Measurements from ENCODE around the gene CLNK. TPM values are rescaled to one million over a fixed set of nuclear protein-coding genes. Genes with fewer than 3 reads are reported as not detected.
"Not testable (repeated sequence)": the region's sequence is repeated elsewhere in the genome, so short reads cannot be mapped to it uniquely, and the experiment has no call there.

Gene CLNK
- total RNA-seq, 1 donor from 2014 or later, result not detected

- no peaks in the 10 kb centered on the region for H3K36me3 ChIP-seq
- no peak overlapping the region for H3K27ac ChIP-seq
- no peaks in the 10 kb centered on the region for H3K27me3 ChIP-seq
- no peaks in the 10 kb centered on the region for H3K4me1 ChIP-seq
- no peak for TF ChIP-seq POLR2AphosphoS5 (IDR thresholded peaks at IDR 0.05; ENCODE audit: insufficient read depth in 1 of 2, low read depth in 1 of 2)
- no peak for TF ChIP-seq POLR2A (IDR thresholded peaks at IDR 0.05)
- no peak for TF ChIP-seq CTCF (IDR thresholded peaks at IDR 0.05)
- intact Hi-C loops (cut with DNase I), result no loop called here
- no peak for DNase-seq (ENCODE audit: extremely low spot score in 2 of 2)
- H3K4me3 ChIP-seq, result no peak overlapping the region
- H3K9me3 ChIP-seq, result no peaks in the 10 kb centered on the region
These were observed 61.8 kb downstream of the CLNK start for GRCh38 chr4:10622728-10623127.

GRCh38 chr4:10620935-10621488, 63.6 kb downstream of the CLNK start:
- H3K4me1 ChIP-seq, result no peaks in the 10 kb centered on the region
- intact Hi-C loops (cut with DNase I), result no loop called here
- H3K27me3 ChIP-seq, result no peaks in the 10 kb centered on the region
- H3K9me3 ChIP-seq, result no peaks in the 10 kb centered on the region
- H3K36me3 ChIP-seq, result no peaks in the 10 kb centered on the region
- TF ChIP-seq POLR2AphosphoS5 (IDR thresholded peaks at IDR 0.05; ENCODE audit: insufficient read depth in 1 of 2, low read depth in 1 of 2) (no peak), POLR2A (IDR thresholded peaks at IDR 0.05) (no peak), CTCF (IDR thresholded peaks at IDR 0.05) (no peak)
- no peak overlapping the region for H3K27ac ChIP-seq
- DNase-seq (ENCODE audit: extremely low spot score in 2 of 2), result no peak
- no peak overlapping the region for H3K4me3 ChIP-seq

- TF ChIP-seq POLR2A (IDR thresholded peaks at IDR 0.05) (no peak), POLR2AphosphoS5 (IDR thresholded peaks at IDR 0.05; ENCODE audit: insufficient read depth in 1 of 2, low read depth in 1 of 2) (no peak), CTCF (IDR thresholded peaks at IDR 0.05) (no peak)
- Histone ChIP-seq H3K9me3 (no peaks in the 10 kb centered on the region), H3K4me3 (no peak overlapping the region), H3K27me3 (no peaks in the 10 kb centered on the region), H3K4me1 (no peaks in the 10 kb centered on the region), H3K36me3 (no peaks in the 10 kb centered on the region), H3K27ac (no peak overlapping the region)
- intact Hi-C loops (cut with DNase I), result no loop called here
- DNase-seq (ENCODE audit: extremely low spot score in 2 of 2), result no peak
These were observed 64.7 kb downstream of the CLNK start for GRCh38 chr4:10619855-10620254.

GRCh38 chr4:10619220-10619619, 65.3 kb downstream of the CLNK start:
- Histone ChIP-seq H3K27me3 (no peaks in the 10 kb centered on the region), H3K4me1 (no peaks in the 10 kb centered on the region), H3K9me3 (no peaks in the 10 kb centered on the region), H3K27ac (no peak overlapping the region), H3K36me3 (no peaks in the 10 kb centered on the region), H3K4me3 (no peak overlapping the region)
- no peak for DNase-seq (ENCODE audit: extremely low spot score in 2 of 2)
- no peak for TF ChIP-seq CTCF (IDR thresholded peaks at IDR 0.05)
- no peak for TF ChIP-seq POLR2AphosphoS5 (IDR thresholded peaks at IDR 0.05; ENCODE audit: insufficient read depth in 1 of 2, low read depth in 1 of 2)
- TF ChIP-seq POLR2A (IDR thresholded peaks at IDR 0.05), result no peak
- intact Hi-C loops (cut with DNase I), result no loop called here

GRCh38 chr4:10614926-10615325, 69.6 kb downstream of the CLNK start:
- H3K4me1 ChIP-seq; DNase-seq (ENCODE audit: extremely low spot score in 2 of 2); H3K36me3 ChIP-seq; H3K27me3 ChIP-seq; intact Hi-C loops (cut with DNase I); H3K9me3 ChIP-seq; H3K27ac ChIP-seq; H3K4me3 ChIP-seq: not testable (repeated sequence)
